ENCODE results near the gene KCNC3.

Gene KCNC3

GRCh38 chr19:50311723-50312635 lies 17.2 kb downstream of the KCNC3 start:
- H3K27ac ChIP-seq (ENCODE audit: low read depth, low read length): no peak overlapping the region
- no peak overlapping the region for H3K4me3 ChIP-seq (ENCODE audit: low read depth in 1 of 2, low read length in 2 of 2)
- peaks cover 5 to 16% of the 10 kb centered on the region in 2 donors for H3K27me3 ChIP-seq (ENCODE audit: control insufficient read depth in 1 of 2, insufficient read depth in 2 of 2, low read length in 2 of 2)

GRCh38 chr19:50310759-50311465 lies 18.3 kb downstream of the KCNC3 start:
- Histone ChIP-seq H3K4me1 (ENCODE audit: control insufficient read depth in 1 of 2, insufficient read depth in 2 of 2, low read length in 2 of 2) (no peaks in the 10 kb centered on the region), H3K9ac (ENCODE audit: low read depth in 1 of 2, low read length in 2 of 2) (no peak overlapping the region), H3K27me3 (ENCODE audit: control insufficient read depth in 1 of 2, insufficient read depth in 2 of 2, low read length in 2 of 2) (peaks cover 5 to 16% of the 10 kb centered on the region in 2 donors), H3K27ac (ENCODE audit: low read depth, low read length) (no peak overlapping the region), H3K36me3 (ENCODE audit: control insufficient read depth in 1 of 2, insufficient read depth in 2 of 2, low read length in 2 of 2) (peaks cover 10 to 46% of the 10 kb centered on the region in 2 donors), H3K4me3 (ENCODE audit: low read depth in 1 of 2, low read length in 2 of 2) (no peak overlapping the region), H3K9me3 (ENCODE audit: control insufficient read depth in 1 of 2, low read length in 2 of 2) (no peaks in the 10 kb centered on the region)

More at GRCh38 chr19:50311723-50312635, 17.2 kb downstream of the KCNC3 start:
- Histone ChIP-seq H3K4me1 (ENCODE audit: control insufficient read depth in 1 of 2, insufficient read depth in 2 of 2, low read length in 2 of 2) (no peaks in the 10 kb centered on the region), H3K9me3 (ENCODE audit: control insufficient read depth in 1 of 2, low read length in 2 of 2) (no peaks in the 10 kb centered on the region), H3K36me3 (ENCODE audit: control insufficient read depth in 1 of 2, insufficient read depth in 2 of 2, low read length in 2 of 2) (peaks cover 1 to 36% of the 10 kb centered on the region in 2 donors), H3K9ac (ENCODE audit: low read depth in 1 of 2, low read length in 2 of 2) (no peak overlapping the region)

- H3K27ac ChIP-seq (ENCODE audit: low read depth, low read length): no peak overlapping the region
- peaks cover 14 to 58% of the 10 kb centered on the region in 2 donors for H3K36me3 ChIP-seq (ENCODE audit: control insufficient read depth in 1 of 2, insufficient read depth in 2 of 2, low read length in 2 of 2)
- H3K9ac ChIP-seq (ENCODE audit: low read depth in 1 of 2, low read length in 2 of 2): no peak overlapping the region
- no peak overlapping the region for H3K4me3 ChIP-seq (ENCODE audit: low read depth in 1 of 2, low read length in 2 of 2)
- no peaks in the 10 kb centered on the region for H3K4me1 ChIP-seq (ENCODE audit: control insufficient read depth in 1 of 2, insufficient read depth in 2 of 2, low read length in 2 of 2)
- no peaks in the 10 kb centered on the region for H3K9me3 ChIP-seq (ENCODE audit: control insufficient read depth in 1 of 2, low read length in 2 of 2)
- peaks cover 5 to 14% of the 10 kb centered on the region in 2 donors for H3K27me3 ChIP-seq (ENCODE audit: control insufficient read depth in 1 of 2, insufficient read depth in 2 of 2, low read length in 2 of 2)
Observed at GRCh38 chr19:50309396-50310125, 19.6 kb downstream of the KCNC3 start.

- H3K4me1 ChIP-seq (ENCODE audit: control insufficient read depth in 1 of 2, insufficient read depth in 2 of 2, low read length in 2 of 2): no peaks in the 10 kb centered on the region
- H3K36me3 ChIP-seq (ENCODE audit: control insufficient read depth in 1 of 2, insufficient read depth in 2 of 2, low read length in 2 of 2): peaks cover 16 to 63% of the 10 kb centered on the region in 2 donors
- no peaks in the 10 kb centered on the region for H3K9me3 ChIP-seq (ENCODE audit: control insufficient read depth in 1 of 2, low read length in 2 of 2)
- no peak overlapping the region for H3K4me3 ChIP-seq (ENCODE audit: low read depth in 1 of 2, low read length in 2 of 2)
- no peak overlapping the region for H3K9ac ChIP-seq (ENCODE audit: low read depth in 1 of 2, low read length in 2 of 2)
- H3K27me3 ChIP-seq (ENCODE audit: control insufficient read depth in 1 of 2, insufficient read depth in 2 of 2, low read length in 2 of 2): peaks cover 5 to 14% of the 10 kb centered on the region in 2 donors
- no peak overlapping the region for H3K27ac ChIP-seq (ENCODE audit: low read depth, low read length)
Observed at GRCh38 chr19:50308991-50309390, 20.2 kb downstream of the KCNC3 start.

GRCh38 chr19:50303558-50303957 lies 25.6 kb downstream of the KCNC3 start:
- no peaks in the 10 kb centered on the region for H3K9me3 ChIP-seq (ENCODE audit: control insufficient read depth in 1 of 2, low read length in 2 of 2)
- H3K4me3 ChIP-seq (ENCODE audit: low read depth in 1 of 2, low read length in 2 of 2): no peak overlapping the region
- H3K4me1 ChIP-seq (ENCODE audit: control insufficient read depth in 1 of 2, insufficient read depth in 2 of 2, low read length in 2 of 2): no peaks in the 10 kb centered on the region
- H3K27me3 ChIP-seq (ENCODE audit: control insufficient read depth in 1 of 2, insufficient read depth in 2 of 2, low read length in 2 of 2): no peaks in the 10 kb centered on the region
- peaks cover 27 to 74% of the 10 kb centered on the region in 2 donors for H3K36me3 ChIP-seq (ENCODE audit: control insufficient read depth in 1 of 2, insufficient read depth in 2 of 2, low read length in 2 of 2)
- no peak overlapping the region for H3K9ac ChIP-seq (ENCODE audit: low read depth in 1 of 2, low read length in 2 of 2)
- no peak overlapping the region for H3K27ac ChIP-seq (ENCODE audit: low read depth, low read length)

GRCh38 chr19:50301607-50301971 lies 27.6 kb downstream of the KCNC3 start:
- H3K27ac ChIP-seq (ENCODE audit: low read depth, low read length): no peak overlapping the region
- H3K36me3 ChIP-seq (ENCODE audit: control insufficient read depth in 1 of 2, insufficient read depth in 2 of 2, low read length in 2 of 2): peaks cover 30 to 75% of the 10 kb centered on the region in 2 donors
- H3K4me3 ChIP-seq (ENCODE audit: low read depth in 1 of 2, low read length in 2 of 2): no peak overlapping the region
- H3K9ac ChIP-seq (ENCODE audit: low read depth in 1 of 2, low read length in 2 of 2): no peak overlapping the region
- no peaks in the 10 kb centered on the region for H3K4me1 ChIP-seq (ENCODE audit: control insufficient read depth in 1 of 2, insufficient read depth in 2 of 2, low read length in 2 of 2)
- H3K9me3 ChIP-seq (ENCODE audit: control insufficient read depth in 1 of 2, low read length in 2 of 2): no peaks in the 10 kb centered on the region
- H3K27me3 ChIP-seq (ENCODE audit: control insufficient read depth in 1 of 2, insufficient read depth in 2 of 2, low read length in 2 of 2): no peaks in the 10 kb centered on the region

GRCh38 chr19:50300814-50301606 lies 28.2 kb downstream of the KCNC3 start:
- no peaks in the 10 kb centered on the region for H3K27me3 ChIP-seq (ENCODE audit: control insufficient read depth in 1 of 2, insufficient read depth in 2 of 2, low read length in 2 of 2)
- H3K36me3 ChIP-seq (ENCODE audit: control insufficient read depth in 1 of 2, insufficient read depth in 2 of 2, low read length in 2 of 2): peaks cover 25 to 74% of the 10 kb centered on the region in 2 donors
- H3K9me3 ChIP-seq (ENCODE audit: control insufficient read depth in 1 of 2, low read length in 2 of 2): no peaks in the 10 kb centered on the region
- H3K9ac ChIP-seq (ENCODE audit: low read depth in 1 of 2, low read length in 2 of 2): no peak overlapping the region
- H3K27ac ChIP-seq (ENCODE audit: low read depth, low read length): no peak overlapping the region
- no peak overlapping the region for H3K4me3 ChIP-seq (ENCODE audit: low read depth in 1 of 2, low read length in 2 of 2)
- no peaks in the 10 kb centered on the region for H3K4me1 ChIP-seq (ENCODE audit: control insufficient read depth in 1 of 2, insufficient read depth in 2 of 2, low read length in 2 of 2)

- Histone ChIP-seq H3K4me3 (ENCODE audit: low read depth in 1 of 2, low read length in 2 of 2) (no peak overlapping the region), H3K4me1 (ENCODE audit: control insufficient read depth in 1 of 2, insufficient read depth in 2 of 2, low read length in 2 of 2) (no peaks in the 10 kb centered on the region), H3K9me3 (ENCODE audit: control insufficient read depth in 1 of 2, low read length in 2 of 2) (no peaks in the 10 kb centered on the region), H3K27ac (ENCODE audit: low read depth, low read length) (no peak overlapping the region), H3K9ac (ENCODE audit: low read depth in 1 of 2, low read length in 2 of 2) (no peak overlapping the region), H3K36me3 (ENCODE audit: control insufficient read depth in 1 of 2, insufficient read depth in 2 of 2, low read length in 2 of 2) (peaks cover 25 to 67% of the 10 kb centered on the region in 2 donors), H3K27me3 (ENCODE audit: control insufficient read depth in 1 of 2, insufficient read depth in 2 of 2, low read length in 2 of 2) (no peaks in the 10 kb centered on the region)
Observed at GRCh38 chr19:50300051-50300450, 29.1 kb downstream of the KCNC3 start.

GRCh38 chr19:50293263-50294004 lies 35.7 kb downstream of the KCNC3 start:
- Histone ChIP-seq H3K4me1 (ENCODE audit: control insufficient read depth in 1 of 2, insufficient read depth in 2 of 2, low read length in 2 of 2) (no peaks in the 10 kb centered on the region), H3K36me3 (ENCODE audit: control insufficient read depth in 1 of 2, insufficient read depth in 2 of 2, low read length in 2 of 2) (peaks cover 35 to 72% of the 10 kb centered on the region in 2 donors), H3K27ac (ENCODE audit: low read depth, low read length) (no peak overlapping the region), H3K27me3 (ENCODE audit: control insufficient read depth in 1 of 2, insufficient read depth in 2 of 2, low read length in 2 of 2) (no peaks in the 10 kb centered on the region), H3K9me3 (ENCODE audit: control insufficient read depth in 1 of 2, low read length in 2 of 2) (no peaks in the 10 kb centered on the region), H3K4me3 (ENCODE audit: low read depth in 1 of 2, low read length in 2 of 2) (no peak overlapping the region), H3K9ac (ENCODE audit: low read depth in 1 of 2, low read length in 2 of 2) (no peak overlapping the region)

All from duodenal mucosa (tissue), 2 donors.